Cardiac muscle cell (in vitro differentiated cells and primary cell): ENCODE results near the gene CAMK2B. TPM values are rescaled to one million over a fixed set of nuclear protein-coding genes. Genes with fewer than 3 reads are reported as not detected.

Source experiments
- DNase-seq, 2 donors: peaks; one replicate each; pipeline versions ENCODE4 v3.0.0 to v3.0.0-alpha.2; 2010 to 2017; ENCODE audit warnings: low read depth in 1 of 2, low spot score in 1 of 2
- H3K27ac ChIP-seq: fragments of 200-600 bp; sonication (generic); 2 replicates; pipeline ENCODE4 v1.5.1; 2016
- H3K27me3 ChIP-seq: fragments of 200-600 bp; sonication (generic); 2 replicates; pipeline ENCODE4 v1.6.0; 2016; ENCODE audit warnings: control low read depth
- H3K36me3 ChIP-seq: fragments of 200-600 bp; sonication (generic); 2 replicates; pipeline ENCODE4 v1.5.1; 2016; ENCODE audit warnings: control low read depth
- H3K4me1 ChIP-seq: fragments of 200-600 bp; sonication (generic); 2 replicates; pipeline ENCODE4 v1.8.1; 2017; ENCODE audit warnings: low read depth, mild to moderate bottlenecking, mixed run types
- H3K4me3 ChIP-seq: fragments of 200-600 bp; sonication (generic); 2 replicates; pipeline ENCODE4 v1.5.1; 2016; ENCODE audit warnings: mild to moderate bottlenecking
- H3K9me3 ChIP-seq: fragments of 200-600 bp; sonication (generic); 2 replicates; pipeline ENCODE4 v1.5.1; 2017; ENCODE audit warnings: low read depth, mild to moderate bottlenecking, control low read depth
- polyA plus RNA-seq: library from polyadenylated mRNA; unstranded; fragments of >200 nt; fragmentation: Nextera tagmentation; extraction: Ambion mirVana; gene quantifications from 2 replicates; pipeline ENCODE4 v1.2.1, GENCODE V29; 2016
- total RNA-seq: library from RNA; depleted of rRNA; stranded (reverse); fragments of >200 nt; gene quantifications from 2 replicates; pipeline ENCODE4 v1.2.3, GENCODE V29; 2016
- TF ChIP-seq, protein P1 (sequence below): IDR thresholded peaks from 2 replicates; pipeline ENCODE4 v1.5.1; 2012; ENCODE audit warnings: low read depth, mild to moderate bottlenecking, low read length

The CAMK2B gene
- total and polyA plus RNA-seq, 2 experiments from 2014 or later, result 7.7 to 17.7 TPM

DNA sequence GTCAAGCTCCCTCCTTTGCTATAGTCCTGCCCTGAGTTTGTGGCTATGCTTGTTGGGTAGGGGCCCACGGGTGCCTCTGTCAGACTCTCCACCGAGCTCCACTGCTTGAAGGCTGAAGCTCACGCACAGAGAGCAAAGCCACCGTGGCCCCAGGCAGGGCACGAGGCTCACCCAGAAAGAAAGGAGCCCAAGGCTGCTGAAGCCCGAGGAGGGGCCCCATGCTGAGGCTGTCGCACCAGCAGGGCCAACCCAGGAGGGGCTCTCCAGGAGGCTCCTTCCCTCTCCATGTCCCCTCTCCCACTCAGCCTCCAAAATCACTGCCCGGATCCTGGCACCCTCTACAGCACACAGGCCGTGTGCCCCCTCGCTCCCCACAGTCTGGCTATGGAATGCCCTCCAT is 74.1 kb downstream of the CAMK2B start:
- H3K4me3 ChIP-seq, result no peak overlapping the region
- H3K36me3 ChIP-seq, result no peaks in the 10 kb centered on the region
- no peak for DNase-seq
- peaks cover 3% of the 10 kb centered on the region for H3K4me1 ChIP-seq
- TF ChIP-seq, protein P1, sequence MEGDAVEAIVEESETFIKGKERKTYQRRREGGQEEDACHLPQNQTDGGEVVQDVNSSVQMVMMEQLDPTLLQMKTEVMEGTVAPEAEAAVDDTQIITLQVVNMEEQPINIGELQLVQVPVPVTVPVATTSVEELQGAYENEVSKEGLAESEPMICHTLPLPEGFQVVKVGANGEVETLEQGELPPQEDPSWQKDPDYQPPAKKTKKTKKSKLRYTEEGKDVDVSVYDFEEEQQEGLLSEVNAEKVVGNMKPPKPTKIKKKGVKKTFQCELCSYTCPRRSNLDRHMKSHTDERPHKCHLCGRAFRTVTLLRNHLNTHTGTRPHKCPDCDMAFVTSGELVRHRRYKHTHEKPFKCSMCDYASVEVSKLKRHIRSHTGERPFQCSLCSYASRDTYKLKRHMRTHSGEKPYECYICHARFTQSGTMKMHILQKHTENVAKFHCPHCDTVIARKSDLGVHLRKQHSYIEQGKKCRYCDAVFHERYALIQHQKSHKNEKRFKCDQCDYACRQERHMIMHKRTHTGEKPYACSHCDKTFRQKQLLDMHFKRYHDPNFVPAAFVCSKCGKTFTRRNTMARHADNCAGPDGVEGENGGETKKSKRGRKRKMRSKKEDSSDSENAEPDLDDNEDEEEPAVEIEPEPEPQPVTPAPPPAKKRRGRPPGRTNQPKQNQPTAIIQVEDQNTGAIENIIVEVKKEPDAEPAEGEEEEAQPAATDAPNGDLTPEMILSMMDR, result no peak
- no peaks in the 10 kb centered on the region for H3K9me3 ChIP-seq
- H3K27ac ChIP-seq, result no peak overlapping the region
- H3K27me3 ChIP-seq, result no peaks in the 10 kb centered on the region

DNA sequence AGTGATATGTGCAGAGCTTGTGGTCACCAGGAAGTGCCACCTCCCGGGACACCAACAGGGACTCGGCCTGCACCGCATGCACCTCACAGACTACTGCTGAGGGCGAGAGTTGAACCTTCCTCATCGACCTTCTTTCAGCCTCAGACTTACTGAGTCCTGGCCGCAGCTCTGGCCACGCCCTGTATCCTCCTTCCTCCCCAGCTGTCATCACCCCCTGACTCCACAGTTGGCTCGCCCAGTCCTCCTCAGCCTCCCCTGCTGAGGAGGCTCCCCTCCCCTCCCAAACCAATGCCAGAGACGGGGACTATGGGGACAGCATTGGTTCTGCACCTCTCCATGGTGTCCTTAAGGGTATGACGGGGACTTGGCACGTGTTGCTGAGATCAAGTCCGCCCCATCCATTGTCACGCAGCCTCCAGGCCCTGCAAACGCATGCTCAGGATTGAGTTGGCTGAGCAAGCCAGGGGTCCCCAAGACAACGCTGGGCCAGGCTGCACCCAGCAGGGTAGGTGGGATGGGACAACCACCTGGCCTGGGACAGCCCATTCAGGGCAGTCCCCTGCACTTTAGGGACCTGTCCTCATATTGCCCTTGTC is 75.7 kb downstream of the CAMK2B start:
- no peak for DNase-seq

DNA sequence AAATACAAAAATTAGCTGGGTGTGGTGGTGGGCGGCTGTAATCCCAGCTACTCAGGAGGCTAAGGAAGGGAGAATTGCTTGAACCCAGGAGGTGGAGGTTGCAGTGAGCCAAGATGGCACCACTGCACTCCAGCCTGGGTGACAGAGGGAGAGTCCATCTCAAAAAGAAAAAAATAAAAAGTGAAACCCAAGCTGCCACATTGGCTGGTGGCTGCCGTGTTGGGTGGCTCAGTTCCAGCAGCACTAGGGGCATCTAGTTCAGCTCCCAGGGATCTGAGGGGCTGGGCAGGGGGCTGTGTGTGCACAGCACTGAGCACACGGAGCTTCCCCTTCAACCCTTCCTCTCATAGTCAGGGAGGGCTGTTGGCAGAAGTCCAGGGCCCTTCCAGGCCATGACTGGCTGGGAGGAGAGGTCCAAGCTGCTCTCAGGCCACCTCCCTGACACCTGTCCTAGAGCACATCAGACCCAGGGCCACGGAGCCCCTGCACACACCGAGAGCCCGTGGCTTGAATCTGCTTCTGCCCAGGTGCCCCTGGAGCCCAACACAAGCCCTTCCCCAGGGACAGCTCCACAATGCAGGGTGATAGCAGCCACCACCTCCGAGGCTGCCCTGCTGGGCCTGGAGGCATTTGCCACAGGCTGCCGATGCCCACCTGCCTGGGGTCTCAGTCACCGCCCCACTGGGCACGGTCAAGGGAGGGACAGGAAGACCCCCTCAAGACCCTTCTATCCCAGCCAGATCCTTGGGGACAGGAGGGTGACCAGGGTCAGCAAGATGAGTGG is 77.3 kb downstream of the CAMK2B start:
- DNase-seq, result no peak
- TF ChIP-seq, protein P1, result no peak
- Histone ChIP-seq H3K27me3 (no peaks in the 10 kb centered on the region), H3K4me3 (no peak overlapping the region), H3K4me1 (no peaks in the 10 kb centered on the region), H3K36me3 (no peaks in the 10 kb centered on the region), H3K27ac (no peak overlapping the region), H3K9me3 (no peaks in the 10 kb centered on the region)

More for the DNA sequence above, 75.7 kb downstream of the CAMK2B start:
- TF ChIP-seq, protein P1, result no peak
- H3K9me3 ChIP-seq, result no peaks in the 10 kb centered on the region
- H3K27me3 ChIP-seq, result no peaks in the 10 kb centered on the region
- H3K4me1 ChIP-seq, result no peaks in the 10 kb centered on the region
- H3K27ac ChIP-seq, result no peak overlapping the region
- no peaks in the 10 kb centered on the region for H3K36me3 ChIP-seq
- H3K4me3 ChIP-seq, result no peak overlapping the region

DNA sequence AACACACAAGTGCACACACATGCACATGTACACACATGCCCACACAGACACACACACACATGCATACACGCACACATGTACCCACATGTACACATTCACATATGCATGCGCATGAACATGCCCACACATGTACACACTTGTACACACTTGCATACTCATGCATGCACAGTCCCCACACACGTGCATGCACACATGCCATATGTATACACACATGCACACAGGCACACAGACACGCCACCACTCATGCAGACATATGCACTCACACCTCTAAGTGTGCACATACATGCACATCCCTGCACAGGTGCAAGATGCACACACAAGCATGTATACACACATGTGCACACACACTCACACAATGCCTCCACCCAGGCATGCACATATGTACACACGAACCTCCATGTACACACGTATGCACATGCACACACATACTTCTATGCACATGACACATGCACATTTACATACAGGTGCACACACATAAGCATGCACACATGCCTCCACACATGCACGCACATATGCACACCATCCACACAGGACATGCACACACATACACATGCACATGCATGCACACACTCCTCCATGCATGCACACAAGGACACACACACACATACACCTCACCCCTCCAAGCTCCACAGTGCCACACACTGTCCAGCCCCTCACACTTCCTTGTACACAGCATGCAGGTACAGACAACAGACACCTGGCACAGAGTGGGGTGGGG is 78.8 kb downstream of the CAMK2B start:
- no peak overlapping the region for H3K4me3 ChIP-seq
- TF ChIP-seq, protein P1, result no peak

DNA sequence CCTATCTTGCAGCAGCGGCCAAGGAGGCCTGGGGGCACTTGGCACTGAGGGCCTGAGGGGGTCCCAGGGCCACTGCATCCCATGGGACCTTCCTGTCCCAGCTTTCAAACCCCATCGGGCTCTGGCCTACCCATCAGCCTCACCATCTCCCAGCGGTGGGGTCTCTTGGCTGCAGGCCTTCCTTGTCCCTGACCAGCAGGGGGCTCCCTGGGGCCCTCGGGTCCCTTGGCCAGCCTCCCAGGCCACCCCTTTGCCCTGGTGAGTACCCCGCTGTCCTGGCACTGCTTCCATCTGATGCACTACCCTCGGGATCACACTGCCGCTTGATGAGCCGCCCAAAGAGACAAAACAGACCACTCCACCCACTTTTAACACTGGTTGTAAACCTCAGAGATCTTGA is 81.1 kb downstream of the CAMK2B start:
- no peaks in the 10 kb centered on the region for H3K4me1 ChIP-seq
- no peaks in the 10 kb centered on the region for H3K9me3 ChIP-seq
- H3K27me3 ChIP-seq, result no peaks in the 10 kb centered on the region
- DNase-seq, result peak; percentile 25 to 66
- no peak overlapping the region for H3K4me3 ChIP-seq
- no peaks in the 10 kb centered on the region for H3K36me3 ChIP-seq
- H3K27ac ChIP-seq, result no peak overlapping the region
- TF ChIP-seq, protein P1, result peak; percentile 64

More for the DNA sequence above, 78.8 kb downstream of the CAMK2B start:
- no peak for DNase-seq
- Histone ChIP-seq H3K9me3 (no peaks in the 10 kb centered on the region), H3K27me3 (no peaks in the 10 kb centered on the region), H3K4me1 (no peaks in the 10 kb centered on the region), H3K27ac (no peak overlapping the region), H3K36me3 (no peaks in the 10 kb centered on the region)
